Stimulated activated naive CD8-positive, alpha-beta T cell treated with anti-CD3 and anti-CD28 coated beads, Interleukin-15, amount 100 ng/mL, for 72 hours (primary cell): ENCODE results near the gene TERC.

Experiments used
- ATAC-seq: fragments of 150-1000 bp; cut with Tn5 transposase; 2 replicates; pipeline ENCODE4 v1.10.0; 2021; ENCODE audit warnings: mild to moderate bottlenecking, moderate library complexity
- DNase-seq, 2 donors: peaks; one replicate each; pipeline ENCODE4 v3.0.0; 2021 to 2022
- H3K27ac Mint-ChIP-seq, 2 donors: one replicate each; pipeline ENCODE4 v1.8.0; 2022; ENCODE audit warnings: mild to moderate bottlenecking in 2 of 2, mixed read lengths in 2 of 2, moderate library complexity in 2 of 2
- H3K27me3 Mint-ChIP-seq: one replicate; pipeline ENCODE4 v1.8.0; 2022; ENCODE audit warnings: mixed read lengths
- H3K4me1 Mint-ChIP-seq: one replicate; pipeline ENCODE4 v1.8.0; 2022; ENCODE audit warnings: mild to moderate bottlenecking, mixed read lengths
- H3K4me3 Mint-ChIP-seq, 2 donors: one replicate each; pipeline ENCODE4 v1.8.0; 2022; ENCODE audit warnings: mild to moderate bottlenecking in 2 of 2, mixed read lengths in 2 of 2, moderate library complexity in 1 of 2
- H3K9me3 Mint-ChIP-seq, 2 donors: one replicate each; pipeline ENCODE4 v1.8.0; 2022; ENCODE audit warnings: mixed read lengths in 2 of 2

Gene TERC

GRCh38 chr3:169780742-169781141 lies 15.9 kb upstream of the TERC start:
- H3K27me3 Mint-ChIP-seq, result no peaks in the 10 kb centered on the region
- DNase-seq, result no peak
- peak overlapping the region in 1 of 2 donors; percentile 60 for H3K4me3 Mint-ChIP-seq
- peak; percentile 93 for ATAC-seq
- no peaks in the 10 kb centered on the region for H3K9me3 Mint-ChIP-seq
- peaks cover 54% of the 10 kb centered on the region for H3K4me1 Mint-ChIP-seq
- peak overlapping the region; percentile 4 to 87 for H3K27ac Mint-ChIP-seq

GRCh38 chr3:169777822-169778221 lies 13.0 kb upstream of the TERC start:
- Mint-ChIP-seq H3K27ac (no peak overlapping the region), H3K4me1 (peaks cover 79% of the 10 kb centered on the region), H3K27me3 (no peaks in the 10 kb centered on the region), H3K9me3 (no peaks in the 10 kb centered on the region), H3K4me3 (no peak overlapping the region)
- ATAC-seq, result no peak
- no peak for DNase-seq

- H3K9me3 Mint-ChIP-seq, result no peaks in the 10 kb centered on the region
- DNase-seq (no peak), ATAC-seq (no peak)
- peak overlapping the region; percentile 100 for H3K4me3 Mint-ChIP-seq
- no peaks in the 10 kb centered on the region for H3K27me3 Mint-ChIP-seq
- H3K4me1 Mint-ChIP-seq, result peaks cover 64% of the 10 kb centered on the region
- H3K27ac Mint-ChIP-seq, result peak overlapping the region; percentile 74 to 100
Observed at GRCh38 chr3:169774186-169774585, 9.3 kb upstream of the TERC start.

- peak within 1 kb of the TSS; percentile 99 to 100 for H3K27ac Mint-ChIP-seq
- H3K4me3 Mint-ChIP-seq, result peak within 1 kb of the TSS; percentile 100
- H3K9me3 Mint-ChIP-seq, result no peaks in the 10 kb centered on the region
- peak; percentile 91 for DNase-seq
- peaks cover 57% of the 10 kb centered on the region for H3K4me1 Mint-ChIP-seq
- H3K27me3 Mint-ChIP-seq, result no peaks in the 10 kb centered on the region
- ATAC-seq, result peak; percentile 87
Observed at GRCh38 chr3:169772897-169773816, 8.3 kb upstream of the TERC start, which contains the start of gene MYNN. MYNN (plus strand) TSS chr3:169773396; CDS start chr3:169774296, 900 bp downstream.

- H3K27ac Mint-ChIP-seq, result peak overlapping the region; percentile 99 to 100
- H3K4me3 Mint-ChIP-seq, result peak overlapping the region; percentile 100
- ATAC-seq (peak; percentile 40), DNase-seq (peak in 1 of 2 donors; percentile 18)
- H3K4me1 Mint-ChIP-seq, result peaks cover 51% of the 10 kb centered on the region
- H3K9me3 Mint-ChIP-seq, result no peaks in the 10 kb centered on the region
- H3K27me3 Mint-ChIP-seq, result no peaks in the 10 kb centered on the region
Observed at GRCh38 chr3:169772305-169772896, 7.5 kb upstream of the TERC start.

GRCh38 chr3:169771497-169772304 lies 6.8 kb upstream of the TERC start:
- Mint-ChIP-seq H3K27ac (peak overlapping the region; percentile 99 to 100), H3K27me3 (no peaks in the 10 kb centered on the region), H3K4me1 (peaks cover 44% of the 10 kb centered on the region), H3K9me3 (no peaks in the 10 kb centered on the region), H3K4me3 (peak overlapping the region; percentile 100)
- DNase-seq, result peak; percentile 69 to 75
- ATAC-seq, result no peak

GRCh38 chr3:169769287-169770181 lies 4.7 kb upstream of the TERC start, which contains the start of gene ACTRT3:
ACTRT3 (minus strand) TSS chr3:169769561; CDS start chr3:169769520, 41 bp downstream.
- Mint-ChIP-seq H3K4me3 (peak within 1 kb of the TSS; percentile 83 to 88), H3K9me3 (no peaks in the 10 kb centered on the region), H3K27me3 (no peaks in the 10 kb centered on the region), H3K27ac (peak within 1 kb of the TSS; percentile 52 to 82), H3K4me1 (peaks cover 33% of the 10 kb centered on the region)
- DNase-seq (peak; percentile 75 to 76), ATAC-seq (peak; percentile 37)

GRCh38 chr3:169764312-169764881 lies 463 bp downstream of the TERC start:
- ATAC-seq (peak; percentile 47), DNase-seq (peak in 1 of 2 donors; percentile 71)
- H3K4me3 Mint-ChIP-seq, result peak overlapping the region; percentile 91 to 92
- H3K9me3 Mint-ChIP-seq, result no peaks in the 10 kb centered on the region
- no peaks in the 10 kb centered on the region for H3K27me3 Mint-ChIP-seq
- H3K27ac Mint-ChIP-seq, result peak overlapping the region; percentile 97 to 98
- H3K4me1 Mint-ChIP-seq, result peaks cover 24% of the 10 kb centered on the region

GRCh38 chr3:169760479-169760878 lies 4.4 kb downstream of the TERC start:
- DNase-seq, result no peak
- H3K27me3 Mint-ChIP-seq, result no peaks in the 10 kb centered on the region
- no peak for ATAC-seq
- no peak overlapping the region for H3K4me3 Mint-ChIP-seq
- H3K27ac Mint-ChIP-seq, result no peak overlapping the region
- peaks cover 35% of the 10 kb centered on the region for H3K4me1 Mint-ChIP-seq
- peaks cover 6 to 9% of the 10 kb centered on the region in 2 donors for H3K9me3 Mint-ChIP-seq

GRCh38 chr3:169759256-169759655 lies 5.6 kb downstream of the TERC start:
- ATAC-seq (peak; percentile 96), DNase-seq (peak in 1 of 2 donors; percentile 20)
- no peaks in the 10 kb centered on the region for H3K27me3 Mint-ChIP-seq
- peak overlapping the region in 1 of 2 donors; percentile 88 for H3K27ac Mint-ChIP-seq
- H3K4me3 Mint-ChIP-seq, result peak overlapping the region in 1 of 2 donors; percentile 9
- peaks cover 29% of the 10 kb centered on the region for H3K4me1 Mint-ChIP-seq
- peaks cover 6 to 9% of the 10 kb centered on the region in 2 donors for H3K9me3 Mint-ChIP-seq

GRCh38 chr3:169758359-169758994 lies 6.4 kb downstream of the TERC start:
- H3K27ac Mint-ChIP-seq, result no peak overlapping the region
- no peaks in the 10 kb centered on the region for H3K27me3 Mint-ChIP-seq
- peaks cover 6 to 9% of the 10 kb centered on the region in 2 donors for H3K9me3 Mint-ChIP-seq
- H3K4me3 Mint-ChIP-seq, result no peak overlapping the region
- no peak for DNase-seq
- H3K4me1 Mint-ChIP-seq, result peaks cover 22% of the 10 kb centered on the region
- no peak for ATAC-seq

GRCh38 chr3:169755488-169755887 lies 9.4 kb downstream of the TERC start:
- Mint-ChIP-seq H3K9me3 (peaks cover 6 to 9% of the 10 kb centered on the region in 2 donors), H3K27ac (no peak overlapping the region), H3K4me3 (no peak overlapping the region), H3K4me1 (peaks cover 16% of the 10 kb centered on the region), H3K27me3 (peaks cover 8% of the 10 kb centered on the region)
- DNase-seq (no peak), ATAC-seq (no peak)

- Mint-ChIP-seq H3K27me3 (peaks cover 8% of the 10 kb centered on the region), H3K4me3 (no peak overlapping the region), H3K4me1 (peaks cover 14% of the 10 kb centered on the region), H3K27ac (no peak overlapping the region), H3K9me3 (peaks cover 6 to 9% of the 10 kb centered on the region in 2 donors)
- ATAC-seq, result no peak
- DNase-seq, result no peak
Observed at GRCh38 chr3:169754711-169755110, 10.1 kb downstream of the TERC start.

GRCh38 chr3:169751875-169752274 lies 13.0 kb downstream of the TERC start:
- DNase-seq (no peak), ATAC-seq (no peak)
- Mint-ChIP-seq H3K27ac (no peak overlapping the region), H3K27me3 (peaks cover 20% of the 10 kb centered on the region), H3K4me1 (peaks cover 10% of the 10 kb centered on the region), H3K9me3 (peaks cover 4 to 7% of the 10 kb centered on the region in 2 donors), H3K4me3 (no peak overlapping the region)
